Spleen (tissue), 11 donors: Measurements from ENCODE around the gene UBE4A. TPM values are rescaled to one million over a fixed set of nuclear protein-coding genes. Genes with fewer than 3 reads are reported as not detected.

ENCODE experiments used
- DNase-seq: peaks from one replicate; pipeline ENCODE4 v3.0.0-alpha.2; 2020
- H3K27ac ChIP-seq, 8 donors: fragments of 200-600 bp; sonication (generic) in 7 of 8; 1 replicate in 4 of 8; 2 replicates in 4 of 8; pipeline versions ENCODE4 v1.5.0 to v1.8.0; 2016 to 2021; ENCODE audit warnings: inconsistent platforms in 4 of 8, mild to moderate bottlenecking in 4 of 8, moderate library complexity in 1 of 8
- H3K27me3 ChIP-seq, 7 donors: fragments of 200-600 bp; sonication (generic) in 6 of 7; replicated peaks in 1 of 7; 1 replicate in 4 of 7; 2 replicates in 3 of 7; pipeline versions ENCODE4 v1.5.0 to v1.8.0; 2016 to 2021; ENCODE audit warnings: inconsistent platforms in 3 of 7, mild to moderate bottlenecking in 1 of 7
- H3K36me3 ChIP-seq, 6 donors: fragments of 200-600 bp; sonication (generic) in 5 of 6; 1 replicate in 4 of 6; 2 replicates in 2 of 6; pipeline versions ENCODE4 v1.5.0 to v1.8.0; 2016 to 2021; ENCODE audit warnings: inconsistent platforms in 2 of 6
- H3K4me1 ChIP-seq, 6 donors: fragments of 200-600 bp; sonication (generic) in 5 of 6; 1 replicate in 3 of 6; 2 replicates in 3 of 6; pipeline versions ENCODE4 v1.5.0 to v1.8.0; 2016 to 2021; ENCODE audit warnings: inconsistent platforms in 3 of 6
- H3K4me3 ChIP-seq, 8 donors: fragments of 200-600 bp; sonication (generic) in 7 of 8; 1 replicate in 4 of 8; 2 replicates in 4 of 8; pipeline versions ENCODE4 v1.5.0 to v1.8.0; 2016 to 2021; ENCODE audit warnings: inconsistent platforms in 4 of 8, mild to moderate bottlenecking in 4 of 8, moderate library complexity in 2 of 8
- H3K9me3 ChIP-seq, 8 donors: fragments of 200-600 bp; sonication (generic) in 7 of 8; 1 replicate in 4 of 8; 2 replicates in 4 of 8; pipeline versions ENCODE4 v1.5.0 to v1.8.0; 2016 to 2021; ENCODE audit warnings: inconsistent platforms in 4 of 8
- CTCF ChIP-seq, 11 experiments: fragments of 200-600 bp in 7 of 11; fragments of 450-650 bp in 4 of 11; sonication (generic) in 4 of 11; IDR thresholded peaks in 8 of 11; conservative IDR thresholded peaks in 3 of 11; 1 replicate in 7 of 11; 2 replicates in 4 of 11; pipeline versions ENCODE4 v1.4.0 to v1.8.0; 2016 to 2021; ENCODE audit warnings: antibody characterized with exemption in 11 of 11, inconsistent platforms in 4 of 11, mild to moderate bottlenecking in 1 of 11
- POLR2A ChIP-seq, 3 donors: fragments of 450-650 bp; IDR thresholded peaks; one replicate each; pipeline ENCODE4 v1.5.1; 2017; ENCODE audit warnings: antibody characterized with exemption in 3 of 3, mild to moderate bottlenecking in 1 of 3
- POLR2AphosphoS5 ChIP-seq, 3 donors: sonication (generic); formaldehyde crosslinking; IDR thresholded peaks; one replicate each; pipeline ENCODE4 v1.5.1; 2017; ENCODE audit warnings: antibody characterized with exemption in 3 of 3
- WGBS, 5 donors: extraction: QIAGEN DNeasy Blood & Tissue Kit in 3 of 5; methylation state at CpG; one replicate each; pipeline versions ENCODE4 v1.1.5 to v1.1.7; 2013 to 2018; 5-methylcytosine and 5-hydroxymethylcytosine counted together
- intact Hi-C: fragments of 100-400 bp; cut with DNase I; formaldehyde crosslinking; loops from one replicate; pipeline ENCODE4 v1.15.0; 2023; ENCODE audit warnings: low total_unique reads
- polyA plus RNA-seq, 3 donors: library from polyadenylated mRNA; stranded (reverse); fragments of 200-250 nt; gene quantifications; one replicate each; pipeline ENCODE4 v1.2.1, GENCODE V29; 2013
- total RNA-seq, 7 donors: library from RNA; depleted of rRNA in 3 of 7; stranded (reverse); fragments of >200 nt in 3 of 7; fragmentation: NEBNext Ultra II Directional in 4 of 7; extraction: Animal tissue kit (Norgen Biotek cat#: 25700) in 4 of 7; gene quantifications; one replicate each; pipeline versions ENCODE4 v1.1.0 to v1.2.1, GENCODE V29; 2016 to 2021
- donor health status: healthy with polysubstance abuse.
- donor health status: DM: no; HTN: no; CAD: no; lungs with moderate emphysema.
- donor health status: DM: no; HTN: no; CAD: no.
- donor health status: Bipolar disorder and iron deficiency.
- donor health status: healthy.
- donor health status: DM: no; HTN: no; CAD: no.
- donor health status: DM: yes; HTN: yes; CAD: no.

The UBE4A gene
- total and polyA plus RNA-seq, 10 donors = 13.0 to 55.6 (median 40.7) TPM

- TF ChIP-seq POLR2AphosphoS5 (IDR thresholded peaks at IDR 0.05) = no peak
- no peak for TF ChIP-seq CTCF (IDR thresholded peaks at IDR 0.05 in 8 of 11, conservative IDR thresholded peaks at IDR 0.05 in 3 of 11)
- TF ChIP-seq POLR2A (IDR thresholded peaks at IDR 0.05) = no peak
- H3K27me3 ChIP-seq = peaks cover 0 to 23% (median 4%) of the 10 kb centered on the region in 7 donors
- no peak overlapping the region for H3K4me3 ChIP-seq
- H3K9me3 ChIP-seq = no peaks in the 10 kb centered on the region
- intact Hi-C loops = no loop called here
- H3K36me3 ChIP-seq = peaks cover 0 to 14% (median 0%) of the 10 kb centered on the region in 6 donors
- no peak for DNase-seq
- 70 to 84% (median 78%) methylated on average over 4 of the region's 4 CpGs for WGBS, 5 donors
- H3K27ac ChIP-seq = peak overlapping the region in 5 of 8 donors; percentile 22 to 84 (median 80)
- H3K4me1 ChIP-seq = peaks cover 23 to 98% (median 68%) of the 10 kb centered on the region in 6 donors
Measured at GRCh38 chr11:118318124-118318523, 41.3 kb upstream of the UBE4A start.

- no peak for TF ChIP-seq POLR2A (IDR thresholded peaks at IDR 0.05)
- TF ChIP-seq CTCF (IDR thresholded peaks at IDR 0.05 in 8 of 11, conservative IDR thresholded peaks at IDR 0.05 in 3 of 11) = no peak
- no peak for TF ChIP-seq POLR2AphosphoS5 (IDR thresholded peaks at IDR 0.05)
- Histone ChIP-seq H3K4me1 (peaks cover 23 to 92% (median 68%) of the 10 kb centered on the region in 6 donors), H3K9me3 (no peaks in the 10 kb centered on the region), H3K27me3 (peaks cover 0 to 17% (median 4%) of the 10 kb centered on the region in 7 donors), H3K4me3 (no peak overlapping the region), H3K36me3 (peaks cover 0 to 9% (median 0%) of the 10 kb centered on the region in 6 donors), H3K27ac (peak overlapping the region in 5 of 8 donors; percentile 28 to 84 (median 80))
- no peak for DNase-seq
- intact Hi-C loops = no loop called here
- WGBS, 5 donors = 73 to 84% (median 76%) methylated on average over 11 of the region's 11 CpGs
Measured at GRCh38 chr11:118318581-118319336, 40.6 kb upstream of the UBE4A start.

GRCh38 chr11:118319337-118319707, 40.1 kb upstream of the UBE4A start:
- H3K27me3 ChIP-seq = peaks cover 0 to 12% (median 2%) of the 10 kb centered on the region in 7 donors
- intact Hi-C loops = no loop called here
- peaks cover 0 to 3% (median 0%) of the 10 kb centered on the region in 6 donors for H3K36me3 ChIP-seq
- DNase-seq = no peak
- peaks cover 23 to 87% (median 68%) of the 10 kb centered on the region in 6 donors for H3K4me1 ChIP-seq
- no peak for TF ChIP-seq POLR2A (IDR thresholded peaks at IDR 0.05)
- no peak for TF ChIP-seq CTCF (IDR thresholded peaks at IDR 0.05 in 8 of 11, conservative IDR thresholded peaks at IDR 0.05 in 3 of 11)
- TF ChIP-seq POLR2AphosphoS5 (IDR thresholded peaks at IDR 0.05) = no peak
- no peak overlapping the region for H3K4me3 ChIP-seq
- H3K9me3 ChIP-seq = no peaks in the 10 kb centered on the region
- peak overlapping the region in 5 of 8 donors; percentile 22 to 84 (median 80) for H3K27ac ChIP-seq
- 10 to 19% (median 18%) methylated on average over 1 of the region's 1 CpG for WGBS, 5 donors

- TF ChIP-seq CTCF (IDR thresholded peaks at IDR 0.05 in 8 of 11, conservative IDR thresholded peaks at IDR 0.05 in 3 of 11) (no peak), POLR2A (IDR thresholded peaks at IDR 0.05) (no peak), POLR2AphosphoS5 (IDR thresholded peaks at IDR 0.05) (no peak)
- intact Hi-C loops = no loop called here
- Histone ChIP-seq H3K4me3 (no peak overlapping the region), H3K27me3 (peaks cover 0 to 7% (median 0%) of the 10 kb centered on the region in 7 donors), H3K9me3 (no peaks in the 10 kb centered on the region), H3K36me3 (no peaks in the 10 kb centered on the region), H3K27ac (peak overlapping the region in 2 of 8 donors; percentile 42 to 82), H3K4me1 (peaks cover 23 to 75% (median 62%) of the 10 kb centered on the region in 6 donors)
- WGBS, 5 donors = 76 to 95% (median 86%) methylated on average over 3 of the region's 3 CpGs
- DNase-seq = no peak
Measured at GRCh38 chr11:118320515-118320914, 38.9 kb upstream of the UBE4A start.
